B cell (primary cell): ENCODE results near the gene TLK2.

ENCODE experiments used
- CTCF ChIP-seq: fragments of 200-600 bp; IDR thresholded peaks from one replicate; pipeline ENCODE4 v1.8.0; 2022; ENCODE audit warnings: antibody characterized with exemption, mild to moderate bottlenecking
- EZH2 ChIP-seq: IDR thresholded peaks from 2 replicates; pipeline ENCODE4 v1.6.1; 2012; ENCODE audit warnings: borderline replicate concordance, low read depth, mild to moderate bottlenecking, moderate library complexity, low read length; ENCODE audit not compliant: insufficient read depth, poor library complexity, severe bottlenecking

- no peak for TF ChIP-seq CTCF
- no peak for TF ChIP-seq EZH2
Observed at GRCh38 chr17:62631936-62632924, 153.6 kb downstream of the TLK2 start.
